H1 (cell line): Measurements from ENCODE around the gene FAS. TPM values are rescaled to one million over a fixed set of nuclear protein-coding genes. Genes with fewer than 3 reads are reported as not detected.

Experiments
- CTCF ChIA-PET: fragments of 300-600 bp; sonication (Branson Sonifier 250); formaldehyde crosslinking; loops from one replicate; lab custom pipeline; 2021; ENCODE audit not compliant: partially characterized antibody; lab: Charles Lee
- POLR2A ChIA-PET: fragments of 300-600 bp; sonication (Branson Sonifier 250); formaldehyde crosslinking; loops from one replicate; lab custom pipeline; 2021; ENCODE audit warnings: inconsistent platforms; ENCODE audit not compliant: partially characterized antibody; lab: Charles Lee
- DNase-seq, 2 experiments: peaks; one replicate each; pipeline versions ENCODE4 v3.0.0 to v3.0.0-alpha.2; 2010 to 2022; ENCODE audit warnings: low spot score in 2 of 2, low read depth in 1 of 2, mixed read lengths in 1 of 2
- FAIRE-seq: peaks from 2 replicates; lab custom pipeline; 2011; peaks lifted over from hg19 to GRCh38; lab: Jason Lieb, UNC
- H2AFZ ChIP-seq: 2 replicates; pipeline ENCODE4 v1.8.1; 2012; ENCODE audit warnings: low read length, inconsistent platforms
- H2AK5ac ChIP-seq: 2 replicates; pipeline ENCODE4 v1.6.1; 2013; ENCODE audit warnings: low read depth, low read length
- H2BK120ac ChIP-seq: replicated peaks from 2 replicates; pipeline ENCODE3; 2013; ENCODE audit warnings: low read depth, low read length, inconsistent platforms
- H2BK12ac ChIP-seq: 2 replicates; pipeline ENCODE4 v1.6.1; 2013; ENCODE audit warnings: low read depth, low read length
- H2BK15ac ChIP-seq: 2 replicates; pipeline ENCODE4 v1.6.1; 2013; ENCODE audit warnings: low read length
- H2BK20ac ChIP-seq: 2 replicates; pipeline ENCODE4 v1.6.1; 2013; ENCODE audit warnings: low read length
- H2BK5ac ChIP-seq: 2 replicates; pipeline ENCODE4 v1.6.1; 2013; ENCODE audit warnings: low read depth, low read length
- H3K14ac ChIP-seq: 2 replicates; pipeline ENCODE4 v1.6.1; 2013; ENCODE audit warnings: inconsistent platforms; ENCODE audit not compliant: insufficient read length
- H3K18ac ChIP-seq: 2 replicates; pipeline ENCODE4 v1.6.1; 2013; ENCODE audit warnings: low read length; ENCODE audit errors: extremely low read depth
- H3K23ac ChIP-seq: 2 replicates; pipeline ENCODE4 v1.6.1; 2013; ENCODE audit warnings: inconsistent platforms; ENCODE audit not compliant: insufficient read length
- H3K23me2 ChIP-seq: 2 replicates; pipeline ENCODE4 v1.6.1; 2013; ENCODE audit warnings: low read depth, low read length
- H3K27ac ChIP-seq: 2 replicates; pipeline ENCODE4 v1.6.1; 2011; ENCODE audit warnings: low read depth, low read length, inconsistent platforms
- H3K27me3 ChIP-seq, 4 experiments: replicated peaks in 1 of 4; 1 replicate in 1 of 4; 2 replicates in 3 of 4; pipeline versions ENCODE4 v1.6.1 to v1.8.1; 2011 to 2013; ENCODE audit warnings: low read length in 3 of 4, mild to moderate bottlenecking in 3 of 4, inconsistent platforms in 2 of 4, mixed read lengths in 2 of 4, moderate library complexity in 1 of 4; ENCODE audit not compliant: control insufficient read depth in 3 of 4, insufficient read depth in 3 of 4; ENCODE audit errors: extremely low read depth in 1 of 4
- H3K36me3 ChIP-seq, 4 experiments: 2 replicates each; pipeline versions ENCODE4 v1.6.1 to v1.8.1; 2011 to 2013; ENCODE audit warnings: mild to moderate bottlenecking in 4 of 4, low read length in 3 of 4, moderate library complexity in 2 of 4, control low read depth in 1 of 4, inconsistent platforms in 1 of 4; ENCODE audit not compliant: insufficient read depth in 4 of 4, control insufficient read depth in 2 of 4
- H3K4ac ChIP-seq: replicated peaks from 2 replicates; pipeline ENCODE3; 2013; ENCODE audit warnings: low read length, low read depth, mixed read lengths, inconsistent platforms; ENCODE audit not compliant: insufficient read length
- H3K4me1 ChIP-seq, 4 experiments: replicated peaks in 1 of 4; 1 replicate in 1 of 4; 2 replicates in 3 of 4; pipeline versions ENCODE4 v1.6.1 to v1.8.1; 2011 to 2013; ENCODE audit warnings: low read length in 3 of 4, inconsistent platforms in 2 of 4, mixed read lengths in 1 of 4; ENCODE audit not compliant: insufficient read depth in 4 of 4, control insufficient read depth in 3 of 4
- H3K4me2 ChIP-seq, 2 experiments: 2 replicates each; pipeline versions ENCODE4 v1.6.1 to v1.8.1; 2011 to 2013; ENCODE audit warnings: low read depth in 2 of 2, low read length in 2 of 2, control low read depth in 1 of 2, inconsistent platforms in 1 of 2, mild to moderate bottlenecking in 1 of 2; ENCODE audit not compliant: insufficient read depth in 1 of 2
- H3K4me3 ChIP-seq, 4 experiments: fragments of 200-600, 300-600 bp in 1 of 4; sonication (generic), shearing (Covaris generic), sonication (Bioruptor Twin) in 1 of 4; 2 replicates each; pipeline versions ENCODE4 v1.5.1 to v1.8.1; 2011 to 2016; ENCODE audit warnings: low read length in 4 of 4, low read depth in 3 of 4, control low read depth in 2 of 4, inconsistent platforms in 2 of 4, mild to moderate bottlenecking in 2 of 4, mixed read lengths in 1 of 4, moderate library complexity in 1 of 4; ENCODE audit not compliant: insufficient read depth in 2 of 4; ENCODE audit errors: extremely low read depth in 1 of 4
- H3K56ac ChIP-seq: replicated peaks from 2 replicates; pipeline ENCODE3; 2013; ENCODE audit warnings: low read depth, mild to moderate bottlenecking, mixed read lengths, low read length, inconsistent platforms; ENCODE audit not compliant: insufficient read length
- H3K79me1 ChIP-seq: 2 replicates; pipeline ENCODE4 v1.6.1; 2013; ENCODE audit warnings: low read depth, low read length, control low read depth
- H3K79me2 ChIP-seq, 2 experiments: 2 replicates each; pipeline versions ENCODE4 v1.6.1 to v1.8.1; 2012 to 2013; ENCODE audit warnings: low read length in 2 of 2, mild to moderate bottlenecking in 2 of 2, inconsistent platforms in 1 of 2; ENCODE audit not compliant: insufficient read depth in 2 of 2, control insufficient read depth in 1 of 2
- H3K9ac ChIP-seq, 4 experiments: replicated peaks in 1 of 4; 1 replicate in 1 of 4; 2 replicates in 3 of 4; pipeline versions ENCODE4 v1.6.1 to v1.8.1; 2011 to 2013; ENCODE audit warnings: low read depth in 3 of 4, low read length in 3 of 4, control low read depth in 2 of 4, mild to moderate bottlenecking in 2 of 4, moderate library complexity in 2 of 4, inconsistent platforms in 1 of 4; ENCODE audit errors: extremely low read depth in 1 of 4
- H3K9me3 ChIP-seq, 2 experiments: 2 replicates each; pipeline versions ENCODE4 v1.6.1 to v1.8.1; 2012 to 2013; ENCODE audit warnings: mild to moderate bottlenecking in 2 of 2, moderate library complexity in 2 of 2, control low read depth in 1 of 2, inconsistent platforms in 1 of 2, low read depth in 1 of 2, low read length in 1 of 2, mixed read lengths in 1 of 2; ENCODE audit not compliant: insufficient read depth in 2 of 2
- H4K20me1 ChIP-seq, 2 experiments: replicated peaks in 1 of 2; 2 replicates each; pipeline versions ENCODE3 to v1.8.1; 2011 to 2013; ENCODE audit warnings: inconsistent platforms in 2 of 2, low read length in 2 of 2, mild to moderate bottlenecking in 1 of 2; ENCODE audit not compliant: insufficient read depth in 2 of 2, control insufficient read depth in 1 of 2
- H4K5ac ChIP-seq: 2 replicates; pipeline ENCODE4 v1.6.1; 2013; ENCODE audit warnings: low read length, low read depth, mixed read lengths, inconsistent platforms; ENCODE audit not compliant: insufficient read length
- H4K8ac ChIP-seq: 2 replicates; pipeline ENCODE4 v1.8.0; 2013; ENCODE audit warnings: mild to moderate bottlenecking, moderate library complexity, low read length, inconsistent platforms; ENCODE audit not compliant: insufficient read depth; ENCODE audit errors: extremely low read depth
- H4K91ac ChIP-seq: replicated peaks from 2 replicates; pipeline ENCODE3; 2013; ENCODE audit warnings: low read length, mixed read lengths, inconsistent platforms; ENCODE audit not compliant: insufficient read length
- CEBPB ChIP-seq: IDR thresholded peaks from 2 replicates; pipeline ENCODE4 v1.6.1; 2012; ENCODE audit warnings: low read depth, low read length
- FOSL1 ChIP-seq: IDR thresholded peaks from 2 replicates; pipeline ENCODE4 v1.6.1; 2011; ENCODE audit warnings: mild to moderate bottlenecking, low read depth, low read length, moderate library complexity; ENCODE audit not compliant: insufficient read depth
- JUN ChIP-seq: IDR thresholded peaks from 2 replicates; pipeline ENCODE4 v1.6.1; 2011; ENCODE audit warnings: low read depth, mild to moderate bottlenecking, improper control_type of control experiment, low read length
- KDM5A ChIP-seq: fragments of 200-600 bp; IDR thresholded peaks from 2 replicates; pipeline ENCODE4 v1.7.1; 2012; ENCODE audit warnings: mild to moderate bottlenecking, low read length, inconsistent platforms, mixed read lengths
- RFX5 ChIP-seq: IDR thresholded peaks from 2 replicates; pipeline ENCODE4 v1.6.1; 2011; ENCODE audit warnings: low read depth, low read length, improper control_type of control experiment, borderline replicate concordance
- WGBS, 2 experiments: shearing (Covaris generic) in 1 of 2; methylation state at CpG; one replicate each; pipeline versions ENCODE4 v1.1.6 to v1.1.7; 2013 to 2015; ENCODE audit warnings: low lambda C conversion rate in 2 of 2, mixed read lengths in 2 of 2, inconsistent platforms in 1 of 2, low coverage in 1 of 2, missing lambda C conversion rate in 1 of 2; ENCODE audit not compliant: insufficient replicate concordance in 2 of 2, insufficient coverage in 1 of 2, insufficient read length in 1 of 2; ENCODE audit errors: extremely low coverage in 1 of 2, missing lambda C conversion rate in 1 of 2; 5-methylcytosine and 5-hydroxymethylcytosine counted together
- polyA plus RNA-seq, 7 experiments: library from polyadenylated mRNA; depleted of rRNA in 3 of 7; stranded (reverse) in 5 of 7; unstranded in 2 of 7; fragments of >200 nt in 5 of 7; fragments of 200-250 nt in 2 of 7; gene quantifications; 1 replicate in 5 of 7; 2 replicates in 1 of 7; 4 replicates in 1 of 7; pipeline versions ENCODE4 v1.2.1 to v1.2.3, GENCODE V29; 2011 to 2013; ENCODE audit warnings: missing spikeins in 2 of 7, mixed read lengths in 2 of 7
- total RNA-seq: library from RNA; stranded (reverse); fragmentation: NEBNext Ultra II Directional; extraction: Animal tissue kit (Norgen Biotek cat#: 25700); gene quantifications from 2 replicates; pipeline ENCODE4 v1.2.1, GENCODE V29; 2021

FAS gene
- total and polyA plus RNA-seq, 2 of the 8 experiments (the other 6 are each of a cell fraction or from before 2014, with no cell fraction given), result 4.0 to 6.7 TPM

DNA sequence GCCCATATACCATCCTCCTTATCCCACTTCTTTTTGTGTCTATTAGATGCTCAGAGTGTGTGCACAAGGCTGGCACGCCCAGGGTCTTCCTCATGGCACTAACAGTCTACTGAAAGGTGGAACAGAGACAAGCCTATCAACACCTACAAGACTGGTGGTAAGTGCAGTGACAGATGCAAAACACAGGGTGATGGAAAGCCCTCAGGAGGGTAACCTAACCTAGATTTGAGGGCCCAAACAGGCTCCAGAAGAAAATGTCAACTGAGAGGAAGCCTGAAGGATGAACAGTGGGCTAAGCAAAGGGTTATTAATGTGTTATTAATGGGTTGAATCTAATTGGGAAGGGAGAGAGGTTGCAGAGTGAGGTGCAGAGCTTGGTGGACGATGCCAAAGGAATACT is 1.2 kb upstream of the FAS start:
- H3K4ac ChIP-seq, result no peak overlapping the region
- no peaks in the 10 kb centered on the region for H3K36me3 ChIP-seq
- no peak overlapping the region; a peak in 1 of 4 replicates for H3K4me2 ChIP-seq
- no peaks in the 10 kb centered on the region; a peak in 1 of 4 replicates for H3K79me2 ChIP-seq
- peaks cover 7% of the 10 kb centered on the region; the same call in 1 of the 2 replicates for H3K23me2 ChIP-seq
- no peak overlapping the region for H3K27ac ChIP-seq
- no peaks in the 10 kb centered on the region for H3K9me3 ChIP-seq
- H4K5ac ChIP-seq, result no peak overlapping the region
- H4K91ac ChIP-seq, result no peak overlapping the region
- no peak overlapping the region for H3K56ac ChIP-seq
- FAIRE-seq, result no peak
- peak overlapping the region; percentile 42; the same call in 1 of the 2 replicates for H2BK12ac ChIP-seq
- DNase-seq, result no peak
- H3K14ac ChIP-seq, result no peak overlapping the region
- H4K8ac ChIP-seq, result no peak overlapping the region
- H2AK5ac ChIP-seq, result no peak overlapping the region
- H2BK15ac ChIP-seq, result no peak overlapping the region
- H2BK20ac ChIP-seq, result no peak overlapping the region
- peaks cover 0 to 13% (median 7%) of the 10 kb centered on the region in 4 experiments; a peak in 6 of 7 replicates for H3K27me3 ChIP-seq
- no peak overlapping the region for H2BK120ac ChIP-seq
- no peak overlapping the region for H3K9ac ChIP-seq
- no peaks in the 10 kb centered on the region for H3K79me1 ChIP-seq
- peaks cover 0 to 9% (median 3%) of the 10 kb centered on the region in 4 experiments; a peak in 3 of 7 replicates for H3K4me1 ChIP-seq
- H4K20me1 ChIP-seq, result no peaks in the 10 kb centered on the region
- POLR2A ChIA-PET, result interaction anchor here (1.2 kb wide), 1 partner anchor 12 kb away, joined by 5 read pairs; no protein-coding TSS in a partner anchor
- TF ChIP-seq KDM5A, result no peak
- TF ChIP-seq RFX5, result no peak
- no peak for TF ChIP-seq FOSL1
- no peak for TF ChIP-seq CEBPB
- no peak for TF ChIP-seq JUN
- TF ChIP-seq, all 59 proteins: peak for 0
- CTCF ChIA-PET, result interaction anchor here (1.0 to 6.0 kb wide), 13 partner anchors 10 to 228 kb away, joined by 3 to 103 read pairs (median 5); no protein-coding TSS in a partner anchor
- Histone ChIP-seq H2BK5ac (no peak overlapping the region), H3K23ac (no peak overlapping the region), H2AFZ (no peak overlapping the region), H3K18ac (no peak overlapping the region), H3K4me3 (no peak overlapping the region; a peak in 1 of 8 replicates)
- WGBS, 2 experiments, result 90% methylated on average over 2 of the region's 2 CpGs; no CpG with 5 or more reads in 1 of the 2 experiments
